HepG2 (cell line): Measurements from ENCODE around the gene CDK13. TPM values are rescaled to one million over a fixed set of nuclear protein-coding genes. Genes with fewer than 3 reads are reported as not detected.

Experiments
- ATAC-seq: fragments of 200-7000 bp; cut with Tn5 transposase; 3 replicates; pipeline ENCODE4 v1.9.1; 2020; ENCODE audit warnings: mild to moderate bottlenecking, moderate library complexity
- BruUV-seq: library from RNA; stranded (reverse); fragments of 400-500 nt; replicated peaks from 2 replicates; lab custom pipeline; 2021; lab: Mats Ljungman, UMichigan
- CTCF ChIA-PET: fragments of 300-600 bp; formaldehyde crosslinking; extraction: SDS; loops from one replicate; lab custom pipeline; 2021; ENCODE audit warnings: low total read pairs, inconsistent platforms, low intra/inter-chr PET ratio; lab: Yijun Ruan, JAX
- POLR2A ChIA-PET: fragments of 350-600 bp; sonication (Branson Sonifier 250); formaldehyde crosslinking; loops from one replicate; lab custom pipeline; 2020; ENCODE audit warnings: antibody characterized with exemption, inconsistent platforms; lab: Yijun Ruan, JAX
- DNase-seq: peaks from one replicate; pipeline ENCODE4 v3.0.0-alpha.2; 2015; ENCODE audit warnings: low spot score
- FAIRE-seq: peaks from 3 replicates; lab custom pipeline; 2011; peaks lifted over from hg19 to GRCh38; lab: Jason Lieb, UNC
- H2AFZ ChIP-seq: one replicate; pipeline ENCODE4 v1.6.1; 2011; ENCODE audit warnings: low read length, inconsistent platforms
- H3K27ac ChIP-seq: fragments of 300-600 bp; 3 replicates; pipeline ENCODE4 v1.8.0; 2011; ENCODE audit warnings: mixed run types, mild to moderate bottlenecking, mixed read lengths, low read length, inconsistent platforms; ENCODE audit not compliant: insufficient read depth; ENCODE audit errors: extremely low read length
- H3K27me3 ChIP-seq, 2 experiments: fragments of 200-600 bp in 1 of 2; 2 replicates in 1 of 2; 3 replicates in 1 of 2; pipeline versions ENCODE4 v1.6.0 to v1.8.0; 2011; ENCODE audit warnings: low read length in 2 of 2, mild to moderate bottlenecking in 2 of 2, moderate library complexity in 2 of 2, inconsistent platforms in 1 of 2; ENCODE audit not compliant: insufficient read depth in 2 of 2, control insufficient read depth in 1 of 2
- H3K36me3 ChIP-seq, 2 experiments: fragments of 200-600 bp in 1 of 2; replicated peaks in 1 of 2; 2 replicates in 1 of 2; 3 replicates in 1 of 2; pipeline versions ENCODE4 v1.5.1 to v1.8.0; 2011; ENCODE audit warnings: low read length in 2 of 2, inconsistent platforms in 1 of 2; ENCODE audit not compliant: insufficient read depth in 2 of 2, control insufficient read depth in 1 of 2
- H3K4me1 ChIP-seq: 2 replicates; pipeline ENCODE4 v1.5.1; 2012; ENCODE audit warnings: low read length, inconsistent platforms; ENCODE audit not compliant: insufficient read depth
- H3K4me2 ChIP-seq: 2 replicates; pipeline ENCODE4 v1.6.0; 2011; ENCODE audit warnings: low read depth, low read length, inconsistent platforms
- H3K4me3 ChIP-seq, 3 experiments: fragments of 200-600 bp in 1 of 3; sonication (generic), shearing (Covaris generic) in 1 of 3; replicated peaks in 1 of 3; 2 replicates each; pipeline ENCODE4 v1.5.1; 2011 to 2016; ENCODE audit warnings: low read length in 3 of 3, inconsistent platforms in 2 of 3, low read depth in 2 of 3, mild to moderate bottlenecking in 2 of 3, control low read depth in 1 of 3, mixed read lengths in 1 of 3; ENCODE audit not compliant: insufficient read depth in 1 of 3
- H3K79me2 ChIP-seq: one replicate; pipeline ENCODE4 v1.6.1; 2011; ENCODE audit warnings: low read length, inconsistent platforms; ENCODE audit not compliant: insufficient read depth
- H3K9ac ChIP-seq: 2 replicates; pipeline ENCODE4 v1.6.0; 2011; ENCODE audit warnings: mild to moderate bottlenecking, low read depth, low read length, inconsistent platforms; ENCODE audit not compliant: insufficient read depth
- H3K9me3 ChIP-seq: 2 replicates; pipeline ENCODE4 v1.5.1; 2012; ENCODE audit warnings: mild to moderate bottlenecking, low read length
- H4K20me1 ChIP-seq: 2 replicates; pipeline ENCODE4 v1.6.0; 2011; ENCODE audit warnings: inconsistent platforms, mild to moderate bottlenecking, low read length, moderate library complexity; ENCODE audit not compliant: insufficient read depth
- DRAP1 ChIP-seq: IDR thresholded peaks from 2 replicates; pipeline ENCODE4 v1.6.1; 2016; ENCODE audit warnings: missing genetic modification reagents, missing compliant biosample characterization
- ETV5 ChIP-seq: IDR thresholded peaks from 2 replicates; pipeline ENCODE4 v1.6.1; 2018; ENCODE audit warnings: missing biosample characterization, missing genetic modification reagents, inconsistent platforms, borderline replicate concordance
- HNF4G ChIP-seq, 2 experiments: sonication (generic) in 1 of 2; formaldehyde crosslinking in 1 of 2; IDR thresholded peaks; 2 replicates each; pipeline versions ENCODE4 v1.4.0 to v1.6.1; 2011 to 2020; ENCODE audit warnings: borderline replicate concordance in 2 of 2, low read depth in 2 of 2, mild to moderate bottlenecking in 2 of 2, low read length in 1 of 2, missing genetic modification reagents in 1 of 2, moderate library complexity in 1 of 2
- HNRNPLL ChIP-seq: fragments of 200-400 bp; formaldehyde crosslinking; IDR thresholded peaks from 2 replicates; pipeline ENCODE4 v1.6.1; 2017; ENCODE audit warnings: mild to moderate bottlenecking, low read depth, low read length; ENCODE audit not compliant: poor library complexity, severe bottlenecking
- MBNL3 ChIP-seq: fragments of 250-450 bp; sonication (Bioruptor Pico); conservative IDR thresholded peaks from 2 replicates; pipeline ENCODE4 v1.8.0; 2022; ENCODE audit warnings: mild to moderate bottlenecking, inconsistent platforms
- YY1 ChIP-seq: IDR thresholded peaks from 2 replicates; pipeline ENCODE4 v1.6.1; 2011; ENCODE audit warnings: low read length, low read depth, moderate library complexity, mild to moderate bottlenecking; ENCODE audit not compliant: insufficient read depth, insufficient replicate concordance
- ZNF354B ChIP-seq: sonication (generic); formaldehyde crosslinking; IDR thresholded peaks from 2 replicates; pipeline ENCODE4 v1.8.0; 2022; ENCODE audit warnings: mild to moderate bottlenecking, missing genetic modification reagents
- ZNF383 ChIP-seq: sonication (generic); formaldehyde crosslinking; IDR thresholded peaks from 2 replicates; pipeline ENCODE4 v1.4.0; 2020; ENCODE audit warnings: missing genetic modification reagents, mild to moderate bottlenecking, borderline replicate concordance
- ZNF891 ChIP-seq: sonication (generic); formaldehyde crosslinking; IDR thresholded peaks from 2 replicates; pipeline ENCODE4 v1.5.0; 2020; ENCODE audit warnings: mild to moderate bottlenecking, missing genetic modification reagents
- WGBS: methylation state at CpG from one replicate; pipeline ENCODE4 v1.1.6; 2017; ENCODE audit warnings: low lambda C conversion rate; 5-methylcytosine and 5-hydroxymethylcytosine counted together
- in situ Hi-C: cut with HindIII; loops from 2 replicates; pipeline ENCODE4 v1.10.0; 2017; ENCODE audit warnings: low pct_unique_long_range_greater_than_20kb; ENCODE audit not compliant: extremely low pct_ligation_motif_present
- intact Hi-C: fragments of 100-400 bp; cut with micrococcal nuclease; formaldehyde crosslinking; loops from one replicate; pipeline ENCODE4 v1.10.0; 2022; ENCODE audit not compliant: unreplicated experiment
- polyA plus RNA-seq, 8 experiments: library from polyadenylated mRNA; depleted of rRNA in 3 of 8; stranded (reverse) in 7 of 8; unstranded in 1 of 8; fragments of >200 nt; fragmentation: Illumina TruSeq in 4 of 8; extraction: Trizol in 4 of 8; gene quantifications; 2 replicates each; pipeline versions ENCODE4 v1.2.1 to v1.2.3, GENCODE V29; 2011 to 2016; ENCODE audit warnings: low read depth in 4 of 8, missing spikeins in 1 of 8, mixed read lengths in 1 of 8; ENCODE audit not compliant: insufficient read depth in 1 of 8
- total RNA-seq, 5 experiments: library from RNA; depleted of rRNA; stranded (reverse); fragments of >200 nt; fragmentation: Illumina TruSeq; extraction: Trizol; gene quantifications; 2 replicates each; pipeline ENCODE4 v1.2.3, GENCODE V29; 2016; ENCODE audit warnings: low read depth in 1 of 5

The CDK13 gene
- total and polyA plus RNA-seq, 2 of the 13 experiments (the other 11 are each of a cell fraction or from before 2014, with no cell fraction given): 21.0 to 40.9 TPM

- TF ChIP-seq ZNF383 (CRISPR knock-in tag) (no peak), HNF4G (IDR thresholded peaks at IDR 0.05; ENCODE audit: borderline replicate concordance, low read depth, low read length) (no peak), HNF4G (CRISPR knock-in tag; IDR thresholded peaks at IDR 0.05; ENCODE audit: borderline replicate concordance, low read depth) (no peak)
Observed at GRCh38 chr7:40024048-40024447, 74.0 kb downstream of the CDK13 start (continued).

- DNase-seq (no peak), ATAC-seq (no peak), FAIRE-seq (no peak)
- Histone ChIP-seq H3K79me2 (no peaks in the 10 kb centered on the region), H3K9ac (no peak overlapping the region), H3K4me1 (no peaks in the 10 kb centered on the region), H3K27ac (no peak overlapping the region), H2AFZ (no peak overlapping the region), H3K9me3 (no peaks in the 10 kb centered on the region), H3K27me3 (no peaks in the 10 kb centered on the region; a peak in 1 of 5 replicates), H3K4me2 (no peak overlapping the region), H4K20me1 (no peaks in the 10 kb centered on the region), H3K4me3 (no peak overlapping the region), H3K36me3 (peaks cover 0 to 11% of the 10 kb centered on the region in 2 experiments; a peak in 1 of 5 replicates)
- CTCF ChIA-PET: no interaction called here
- intact Hi-C loops (no loop called here), in situ Hi-C loops (no loop called here)
- POLR2A ChIA-PET: no interaction called here
- BruUV-seq: no TSS peak
- WGBS: 98% methylated on average over 3 of the region's 3 CpGs
- no peak for TF ChIP-seq YY1
- TF ChIP-seq ZNF354B (CRISPR knock-in tag): no peak
- no peak for TF ChIP-seq ETV5
- TF ChIP-seq ZNF891: no peak
- TF ChIP-seq MBNL3 (CRISPR knock-in tag): no peak
Observed at GRCh38 chr7:40024841-40025240, 74.8 kb downstream of the CDK13 start.

- H3K4me2 ChIP-seq: no peak overlapping the region
- intact Hi-C loops (no loop called here), in situ Hi-C loops (no loop called here)
- no peak overlapping the region for H3K27ac ChIP-seq
- H3K9ac ChIP-seq: no peak overlapping the region
- no peaks in the 10 kb centered on the region for H4K20me1 ChIP-seq
- DNase-seq (no peak), ATAC-seq (no peak), FAIRE-seq (no peak)
- H3K4me1 ChIP-seq: no peaks in the 10 kb centered on the region
- H3K79me2 ChIP-seq: no peaks in the 10 kb centered on the region
- POLR2A ChIA-PET: no interaction called here
- no peaks in the 10 kb centered on the region; a peak in 1 of 5 replicates for H3K27me3 ChIP-seq
- H2AFZ ChIP-seq: no peak overlapping the region
- TF ChIP-seq HNRNPLL (no peak), DRAP1 (CRISPR knock-in tag) (no peak)
- CTCF ChIA-PET: no interaction called here
- no peaks in the 10 kb centered on the region for H3K9me3 ChIP-seq
- WGBS: 96% methylated on average over 4 of the region's 4 CpGs
- H3K36me3 ChIP-seq: peaks cover 0 to 12% of the 10 kb centered on the region in 2 experiments; a peak in 2 of 5 replicates
- no TSS peak for BruUV-seq
- no peak overlapping the region for H3K4me3 ChIP-seq
Observed at GRCh38 chr7:40027545-40027944, 77.5 kb downstream of the CDK13 start.
